ENCODE measurements around the gene NFATC1. TPM values are rescaled to one million over a fixed set of nuclear protein-coding genes. Genes with fewer than 3 reads are reported as not detected.

The NFATC1 gene
- total RNA-seq, 6 experiments from 2014 or later = 0.57 to 2.0 (median 0.89) TPM

DNA sequence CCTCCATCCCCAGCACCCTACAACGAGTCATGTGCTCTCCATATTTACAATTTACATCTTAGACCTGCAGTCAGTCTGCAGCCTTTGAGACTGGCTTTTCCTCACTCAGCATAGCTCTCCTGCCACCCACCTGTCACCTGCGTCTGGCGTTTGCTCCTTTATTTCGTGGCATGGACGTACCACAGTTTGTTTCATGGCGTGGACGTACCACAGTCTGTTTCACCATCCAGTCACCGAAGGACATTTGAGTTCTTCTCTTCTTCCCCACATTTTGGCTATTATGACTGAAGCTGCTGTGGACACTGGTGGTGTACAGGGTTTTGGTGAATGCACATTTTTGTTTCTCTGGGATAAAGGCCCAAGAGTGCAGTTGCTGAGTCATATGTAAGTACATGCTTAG, 142.0 kb downstream of the NFATC1 start:
- no peak overlapping the region for H3K27ac Mint-ChIP-seq

GRCh38 chr18:79538635-79539034, 142.9 kb downstream of the NFATC1 start:
- no peak for DNase-seq
- peaks cover 23% of the 10 kb centered on the region for H3K27me3 Mint-ChIP-seq (ENCODE audit: insufficient read depth)
- no peak overlapping the region for H3K4me3 Mint-ChIP-seq
- TF ChIP-seq, protein P1, sequence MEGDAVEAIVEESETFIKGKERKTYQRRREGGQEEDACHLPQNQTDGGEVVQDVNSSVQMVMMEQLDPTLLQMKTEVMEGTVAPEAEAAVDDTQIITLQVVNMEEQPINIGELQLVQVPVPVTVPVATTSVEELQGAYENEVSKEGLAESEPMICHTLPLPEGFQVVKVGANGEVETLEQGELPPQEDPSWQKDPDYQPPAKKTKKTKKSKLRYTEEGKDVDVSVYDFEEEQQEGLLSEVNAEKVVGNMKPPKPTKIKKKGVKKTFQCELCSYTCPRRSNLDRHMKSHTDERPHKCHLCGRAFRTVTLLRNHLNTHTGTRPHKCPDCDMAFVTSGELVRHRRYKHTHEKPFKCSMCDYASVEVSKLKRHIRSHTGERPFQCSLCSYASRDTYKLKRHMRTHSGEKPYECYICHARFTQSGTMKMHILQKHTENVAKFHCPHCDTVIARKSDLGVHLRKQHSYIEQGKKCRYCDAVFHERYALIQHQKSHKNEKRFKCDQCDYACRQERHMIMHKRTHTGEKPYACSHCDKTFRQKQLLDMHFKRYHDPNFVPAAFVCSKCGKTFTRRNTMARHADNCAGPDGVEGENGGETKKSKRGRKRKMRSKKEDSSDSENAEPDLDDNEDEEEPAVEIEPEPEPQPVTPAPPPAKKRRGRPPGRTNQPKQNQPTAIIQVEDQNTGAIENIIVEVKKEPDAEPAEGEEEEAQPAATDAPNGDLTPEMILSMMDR (IDR thresholded peaks at IDR 0.05) = no peak
- no peaks in the 10 kb centered on the region; the same call in 1 of the 2 replicates for H3K36me3 Mint-ChIP-seq (ENCODE audit: low read depth)
- H3K27ac Mint-ChIP-seq = no peak overlapping the region
- peaks cover 21% of the 10 kb centered on the region for H3K9me3 Mint-ChIP-seq
- no peaks in the 10 kb centered on the region for H3K4me1 Mint-ChIP-seq (ENCODE audit: low read depth)

More for the DNA sequence above, 142.0 kb downstream of the NFATC1 start:
- Mint-ChIP-seq H3K36me3 (ENCODE audit: low read depth) (no peaks in the 10 kb centered on the region; the same call in 1 of the 2 replicates), H3K4me1 (ENCODE audit: low read depth) (no peaks in the 10 kb centered on the region), H3K27me3 (ENCODE audit: insufficient read depth) (peaks cover 23% of the 10 kb centered on the region), H3K9me3 (peaks cover 21% of the 10 kb centered on the region), H3K4me3 (no peak overlapping the region)
- no peak for DNase-seq
- TF ChIP-seq, protein P1 (IDR thresholded peaks at IDR 0.05) = no peak

GRCh38 chr18:79540161-79540903, 144.6 kb downstream of the NFATC1 start:
- peaks cover 21% of the 10 kb centered on the region for H3K9me3 Mint-ChIP-seq
- DNase-seq = no peak
- H3K4me3 Mint-ChIP-seq = no peak overlapping the region
- H3K27me3 Mint-ChIP-seq (ENCODE audit: insufficient read depth) = peaks cover 15% of the 10 kb centered on the region
- H3K4me1 Mint-ChIP-seq (ENCODE audit: low read depth) = no peaks in the 10 kb centered on the region
- H3K36me3 Mint-ChIP-seq (ENCODE audit: low read depth) = no peaks in the 10 kb centered on the region; the same call in 1 of the 2 replicates
- TF ChIP-seq, protein P1 (IDR thresholded peaks at IDR 0.05) = no peak
- no peak overlapping the region for H3K27ac Mint-ChIP-seq

DNA sequence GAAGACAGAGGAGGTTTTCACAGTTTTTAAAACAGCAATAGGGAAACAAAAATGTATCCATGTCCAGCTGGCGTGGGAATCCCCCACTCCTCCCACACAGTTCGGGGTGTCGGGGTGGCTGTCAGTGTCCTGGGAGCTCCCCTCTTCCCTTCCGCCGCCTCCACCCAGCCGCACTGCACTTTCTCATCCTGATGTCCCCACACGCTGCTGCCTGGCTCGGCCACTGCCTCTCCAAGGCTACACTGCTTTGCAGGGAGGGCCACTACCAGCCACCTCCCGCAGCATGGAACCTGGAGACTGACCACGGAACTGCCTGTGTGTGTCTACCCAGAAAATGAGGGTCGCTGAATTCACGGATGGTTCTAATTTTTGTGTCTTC, 145.2 kb downstream of the NFATC1 start:
- H3K27ac Mint-ChIP-seq = no peak overlapping the region
- H3K4me1 Mint-ChIP-seq (ENCODE audit: low read depth) = no peaks in the 10 kb centered on the region
- DNase-seq = no peak
- peaks cover 14% of the 10 kb centered on the region for H3K27me3 Mint-ChIP-seq (ENCODE audit: insufficient read depth)
- no peaks in the 10 kb centered on the region; the same call in 1 of the 2 replicates for H3K36me3 Mint-ChIP-seq (ENCODE audit: low read depth)
- TF ChIP-seq, protein P1 (IDR thresholded peaks at IDR 0.05) = no peak
- H3K9me3 Mint-ChIP-seq = peaks cover 21% of the 10 kb centered on the region
- no peak overlapping the region for H3K4me3 Mint-ChIP-seq

- Mint-ChIP-seq H3K27ac (no peak overlapping the region), H3K27me3 (ENCODE audit: insufficient read depth) (peaks cover 17% of the 10 kb centered on the region), H3K36me3 (ENCODE audit: low read depth) (no peaks in the 10 kb centered on the region; the same call in 1 of the 2 replicates), H3K9me3 (peaks cover 26% of the 10 kb centered on the region), H3K4me1 (ENCODE audit: low read depth) (no peaks in the 10 kb centered on the region), H3K4me3 (no peak overlapping the region)
- no peak for DNase-seq
- TF ChIP-seq, protein P1 (IDR thresholded peaks at IDR 0.05) = no peak
Measured at GRCh38 chr18:79542213-79542612, 146.5 kb downstream of the NFATC1 start.

Data from HFFc6 (cell line).